Fibroblast of the conjunctiva (primary cell): ENCODE measurements around the gene ELAVL4.
"Not testable (repeated sequence)": the region's sequence is repeated elsewhere in the genome, so short reads cannot be mapped to it uniquely, and the experiment has no call there.

ENCODE experiments used
- DNase-seq: peaks from one replicate; pipeline ENCODE4 v3.0.0-alpha.2; 2010; ENCODE audit warnings: low read depth

Gene ELAVL4

GRCh38 chr1:50126927-50127715 is 18.4 kb downstream of the ELAVL4 start:
- no peak for DNase-seq

- no peak for DNase-seq
These were observed 20.5 kb downstream of the ELAVL4 start for GRCh38 chr1:50129201-50129600.

DNA sequence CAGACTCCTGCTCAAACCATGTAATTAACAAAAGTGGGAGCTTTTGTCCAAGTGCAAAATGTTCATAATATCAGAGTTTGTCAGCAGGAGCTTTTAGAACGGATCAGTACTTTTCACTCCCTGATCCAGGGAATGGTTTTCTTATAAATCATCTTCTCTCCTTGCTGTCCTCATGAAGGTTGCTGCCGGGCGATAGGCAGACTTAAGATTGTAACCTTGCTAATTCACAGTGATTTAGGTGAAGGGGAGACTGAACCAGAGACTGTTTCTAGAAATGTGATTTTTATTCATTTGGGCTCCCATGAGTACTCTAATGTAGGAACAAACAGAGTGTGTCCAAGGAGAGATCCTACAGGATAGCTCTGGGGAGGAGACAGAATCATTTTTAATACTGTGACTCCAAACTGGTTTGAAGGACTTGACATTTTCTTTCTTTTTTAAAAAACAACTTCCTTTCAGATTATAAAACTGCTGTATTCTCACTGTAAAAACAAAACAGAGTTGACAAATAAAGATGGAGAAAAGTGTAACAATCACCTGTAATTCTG is 23.7 kb downstream of the ELAVL4 start:
- DNase-seq = no peak

DNA sequence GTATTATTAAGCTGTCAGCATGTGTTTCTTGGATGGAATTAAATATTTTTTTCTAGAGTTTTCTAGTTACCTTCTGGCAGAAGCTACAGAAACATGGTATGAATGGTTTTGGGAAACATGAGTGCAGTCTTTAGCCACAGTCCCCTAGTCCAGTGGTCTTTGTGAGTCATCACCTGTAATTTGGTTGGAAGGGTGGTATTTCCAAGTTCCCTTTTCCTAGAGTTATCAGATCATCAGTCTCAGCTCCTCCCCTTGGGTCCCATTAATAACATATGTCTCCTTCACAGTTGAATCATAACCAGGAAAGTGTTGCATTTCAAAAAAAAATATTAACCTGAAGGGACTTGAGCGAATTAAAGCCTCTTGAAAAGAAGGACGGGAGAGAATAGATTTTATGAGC is 27.0 kb downstream of the ELAVL4 start:
- DNase-seq = no peak

DNA sequence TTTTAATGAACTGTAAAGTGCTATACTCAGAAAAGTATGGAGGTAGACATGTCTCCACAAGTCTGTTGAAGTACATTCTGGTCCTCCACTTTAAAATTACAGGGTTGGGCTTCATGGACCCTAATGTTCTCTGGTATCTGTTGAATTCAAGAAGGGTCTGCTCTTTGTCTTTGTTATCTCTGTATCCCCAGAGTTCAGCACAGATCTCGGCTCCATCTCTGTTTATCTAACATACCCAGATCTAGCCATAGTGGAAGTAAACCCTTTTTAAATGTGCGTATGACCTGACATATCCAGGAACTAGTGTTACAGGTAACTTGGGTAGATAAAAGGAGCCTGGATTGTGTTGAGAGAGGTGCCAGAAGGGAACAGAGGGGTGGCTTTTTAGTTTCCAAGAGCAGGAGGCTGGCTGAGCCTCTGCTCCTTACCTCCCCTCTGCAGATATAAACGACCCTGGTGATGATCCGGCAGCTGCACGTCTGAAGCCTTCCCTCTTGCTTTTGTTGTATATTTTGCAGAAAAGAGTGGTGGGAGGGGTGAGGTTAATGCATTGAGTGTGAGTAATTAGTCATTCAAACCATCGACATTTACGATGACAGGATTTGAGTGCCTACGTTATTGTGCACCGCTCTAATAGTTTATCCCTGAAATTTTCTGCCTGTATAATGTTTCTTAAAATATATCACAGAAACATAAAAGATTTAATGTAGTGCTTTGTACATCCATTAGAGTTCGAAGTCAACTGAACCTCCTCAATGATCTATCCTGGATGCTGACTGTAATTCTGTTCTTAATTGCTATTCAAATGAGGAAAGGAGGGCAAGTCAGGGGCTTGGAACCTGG is 30.8 kb downstream of the ELAVL4 start:
- no peak for DNase-seq

GRCh38 chr1:50140182-50140447 is 31.4 kb downstream of the ELAVL4 start:
- DNase-seq = no peak

GRCh38 chr1:50147191-50147850 is 38.6 kb downstream of the ELAVL4 start:
- no peak for DNase-seq

DNA sequence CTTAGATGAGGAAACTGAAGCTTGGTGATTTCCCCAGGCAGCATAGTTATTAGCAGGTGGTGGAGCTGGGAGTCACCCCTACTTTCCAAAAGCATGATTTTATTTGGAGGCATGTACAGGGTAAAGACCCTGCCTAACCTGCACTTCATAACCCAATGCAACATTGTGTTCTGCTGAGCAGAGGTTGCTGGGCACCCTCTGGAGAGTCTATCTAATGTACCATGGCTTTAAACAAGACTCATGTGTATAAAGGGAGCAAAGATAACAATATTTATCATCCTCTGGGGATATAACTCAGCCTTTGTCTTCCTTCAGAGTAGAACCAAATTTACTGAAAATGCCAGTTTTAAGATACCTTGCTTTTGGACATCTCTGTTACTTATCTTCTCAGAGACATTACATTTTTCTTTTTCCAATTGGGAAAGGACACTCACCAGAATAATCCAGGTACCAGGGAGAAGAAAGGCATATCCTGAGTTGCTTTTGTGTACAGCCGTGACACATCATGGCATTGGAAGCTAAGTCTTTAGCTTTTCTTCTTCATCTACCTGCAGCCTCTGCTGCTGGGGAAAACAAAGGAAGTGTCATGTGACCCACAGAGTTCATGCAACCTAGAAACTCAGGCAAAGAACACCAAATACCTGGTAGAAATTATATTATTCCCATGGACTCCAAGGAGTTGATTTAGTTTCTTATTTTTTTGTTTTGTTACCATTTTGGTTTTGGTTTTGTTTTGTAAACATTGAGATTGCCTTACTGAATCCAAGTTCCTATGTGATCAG is 39.6 kb downstream of the ELAVL4 start:
- no peak for DNase-seq

DNA sequence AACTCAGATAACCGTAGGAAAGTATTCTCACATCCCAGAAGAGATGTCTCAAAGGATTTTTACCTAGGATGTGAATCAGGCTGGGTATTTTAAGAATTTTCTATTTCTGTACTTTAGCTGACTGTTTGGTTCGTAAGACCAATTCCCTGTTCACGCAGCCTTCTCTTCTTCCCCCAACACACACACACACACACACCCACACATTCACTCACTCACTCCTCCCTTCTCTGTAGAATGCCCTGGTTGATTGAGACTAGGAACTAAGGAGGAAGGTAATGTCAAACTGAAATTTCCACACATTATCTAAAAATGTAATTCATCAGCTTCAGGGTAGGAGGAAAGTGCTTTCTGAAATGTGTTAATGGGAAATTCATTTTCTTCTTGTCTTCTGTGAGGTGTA is 43.5 kb downstream of the ELAVL4 start:
- DNase-seq = no peak

- DNase-seq = no peak
These were observed 46.8 kb downstream of the ELAVL4 start for GRCh38 chr1:50155541-50155940.

GRCh38 chr1:50156241-50157010 is 47.7 kb downstream of the ELAVL4 start:
- DNase-seq = no peak

DNA sequence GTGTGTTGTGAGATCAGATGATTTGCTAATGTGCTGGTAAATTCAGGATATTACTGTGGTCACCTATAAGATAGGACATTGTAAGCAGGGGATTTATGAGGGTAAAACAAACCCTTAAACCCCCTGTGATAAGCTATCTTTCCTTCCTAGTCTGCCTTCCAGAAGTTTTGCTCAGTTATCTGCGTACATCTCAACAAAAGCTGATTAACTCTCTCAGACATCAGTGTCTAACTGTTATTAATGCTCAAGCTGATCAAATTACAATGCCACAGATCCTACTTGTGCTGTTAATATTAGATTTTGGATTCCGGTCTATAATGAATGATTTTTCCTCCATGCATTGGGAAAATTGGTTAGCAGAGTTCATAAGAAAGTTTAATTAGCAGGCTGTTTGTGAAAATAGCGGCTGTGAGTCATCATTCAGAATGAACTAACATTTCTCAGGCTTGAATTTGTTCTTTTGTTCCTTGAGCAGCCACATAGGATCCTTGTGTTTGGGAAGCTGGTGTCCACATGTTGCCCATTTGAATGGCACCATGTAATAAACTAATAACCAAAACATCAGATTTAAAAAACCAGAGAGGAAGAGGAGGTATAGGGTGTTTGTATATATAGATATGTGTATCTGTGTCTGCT is 48.7 kb downstream of the ELAVL4 start:
- no peak for DNase-seq

- DNase-seq = no peak
These were observed 49.7 kb downstream of the ELAVL4 start for GRCh38 chr1:50158421-50158820.

DNA sequence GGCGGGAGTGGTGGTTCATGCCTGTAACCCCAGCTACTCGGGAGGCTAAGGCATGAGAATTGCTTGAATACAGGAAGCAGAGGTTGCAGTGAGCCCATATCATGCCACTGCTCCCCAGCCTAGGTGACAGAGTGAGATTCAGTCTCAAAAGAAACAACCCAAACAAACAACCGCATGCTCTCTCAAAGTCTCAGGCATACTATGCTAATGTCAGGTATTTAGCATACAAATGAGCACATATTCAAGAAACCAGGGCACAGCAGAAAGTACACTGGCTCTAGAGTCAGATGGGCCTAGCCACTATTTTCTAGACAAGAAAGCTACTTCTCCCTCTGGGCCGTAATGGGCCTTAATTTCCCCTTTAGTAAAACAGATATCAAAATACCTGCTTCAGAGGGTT is 55.0 kb downstream of the ELAVL4 start:
- no peak for DNase-seq

- not testable (repeated sequence) for DNase-seq
These were observed 57.6 kb downstream of the ELAVL4 start for GRCh38 chr1:50166351-50166750.

GRCh38 chr1:50172299-50172698 is 63.6 kb downstream of the ELAVL4 start:
- DNase-seq = no peak

DNA sequence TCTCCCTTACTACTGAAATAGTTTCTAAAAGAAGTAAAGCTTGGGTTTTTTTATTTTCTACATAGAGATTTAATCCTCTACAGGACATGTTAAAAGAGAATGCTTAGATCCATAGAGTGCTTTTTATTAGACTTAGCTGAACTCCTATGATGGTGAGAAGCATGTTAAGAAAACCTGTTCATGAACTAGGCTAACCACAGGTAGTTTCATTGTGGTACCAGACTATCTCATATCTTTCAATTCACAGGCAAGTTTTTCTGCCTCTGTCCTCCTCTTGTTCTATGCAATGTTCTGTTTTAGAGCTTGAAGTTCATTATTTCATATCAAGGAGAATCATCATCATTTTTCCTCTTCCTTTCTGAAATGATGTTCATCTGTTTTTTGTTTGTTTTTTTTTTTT is 65.4 kb downstream of the ELAVL4 start:
- no peak for DNase-seq

GRCh38 chr1:50175719-50176639 is 67.3 kb downstream of the ELAVL4 start:
- no peak for DNase-seq

DNA sequence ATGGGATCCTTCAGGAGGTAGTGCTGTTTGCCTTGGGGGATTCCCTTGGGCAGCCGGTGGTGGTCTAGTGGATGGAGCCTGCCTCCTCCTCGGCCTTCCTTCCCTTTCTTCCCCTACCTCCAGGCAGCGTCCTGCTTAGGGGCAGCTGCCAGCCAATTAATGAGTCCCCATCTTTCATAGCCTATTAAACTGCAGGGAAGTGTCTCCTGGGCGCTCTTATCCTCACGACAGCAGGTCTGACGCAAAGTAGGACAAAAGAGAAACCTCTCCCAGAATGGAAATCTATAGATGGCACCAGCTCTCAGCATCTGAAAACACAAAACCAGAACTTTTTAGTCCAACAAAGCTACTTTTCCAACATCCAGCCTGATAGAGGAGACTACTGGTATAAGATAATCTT is 69.3 kb downstream of the ELAVL4 start:
- no peak for DNase-seq

GRCh38 chr1:50179639-50180038 is 70.9 kb downstream of the ELAVL4 start:
- no peak for DNase-seq
